DND-41 (cell line): Measurements from ENCODE around the gene MRNIP.
A peak's percentile ranks its signal among the peaks of the same experiment; 100 is the strongest.

Experiments
- ATAC-seq: fragments of 200-7000 bp; cut with Tn5 transposase; 3 replicates; pipeline ENCODE4 v1.9.1; 2021; ENCODE audit warnings: low read depth; ENCODE audit not compliant: insufficient read depth
- DNase-seq: peaks from one replicate; pipeline ENCODE4 v3.0.0-alpha.2; 2020
- H2AFZ ChIP-seq: 2 replicates; pipeline ENCODE4 v1.6.0; 2012; ENCODE audit warnings: low read depth, low read length
- H3K27ac ChIP-seq: 2 replicates; pipeline ENCODE4 v1.5.1; 2012; ENCODE audit warnings: low read length, inconsistent platforms
- H3K27me3 ChIP-seq: fragments of 200-600 bp; sonication (generic); 2 replicates; pipeline ENCODE4 v1.6.0; 2012; ENCODE audit warnings: low read length, mild to moderate bottlenecking, inconsistent platforms; ENCODE audit not compliant: insufficient read depth, poor library complexity
- H3K36me3 ChIP-seq: 2 replicates; pipeline ENCODE4 v1.5.1; 2012; ENCODE audit warnings: low read length, inconsistent platforms; ENCODE audit not compliant: insufficient read depth
- H3K4me1 ChIP-seq: 2 replicates; pipeline ENCODE4 v1.5.1; 2012; ENCODE audit warnings: mild to moderate bottlenecking, low read length; ENCODE audit not compliant: insufficient read depth
- H3K4me2 ChIP-seq: 2 replicates; pipeline ENCODE4 v1.6.0; 2012; ENCODE audit warnings: mild to moderate bottlenecking, moderate library complexity, low read length, inconsistent platforms; ENCODE audit not compliant: insufficient read depth
- H3K4me3 ChIP-seq, 2 experiments: fragments of 200-600 bp in 1 of 2; shearing (Covaris generic) in 1 of 2; 2 replicates each; pipeline ENCODE4 v1.5.1; 2012 to 2016; ENCODE audit warnings: inconsistent platforms in 2 of 2, low read length in 2 of 2, mild to moderate bottlenecking in 2 of 2, low read depth in 1 of 2, moderate library complexity in 1 of 2
- H3K79me2 ChIP-seq: 2 replicates; pipeline ENCODE4 v1.6.0; 2012; ENCODE audit warnings: low read length, inconsistent platforms; ENCODE audit not compliant: insufficient read depth
- H3K9ac ChIP-seq: 2 replicates; pipeline ENCODE4 v1.6.0; 2012; ENCODE audit warnings: low read depth, mild to moderate bottlenecking, inconsistent platforms, low read length, moderate library complexity
- H3K9me3 ChIP-seq: 2 replicates; pipeline ENCODE4 v1.5.1; 2012; ENCODE audit warnings: low read length, moderate library complexity, mild to moderate bottlenecking, inconsistent platforms; ENCODE audit not compliant: insufficient read depth, severe bottlenecking
- H4K20me1 ChIP-seq: 2 replicates; pipeline ENCODE4 v1.6.0; 2012; ENCODE audit warnings: low read length; ENCODE audit not compliant: insufficient read depth
- CTCF ChIP-seq: IDR thresholded peaks from 2 replicates; pipeline ENCODE4 v1.5.1; 2012; ENCODE audit warnings: borderline replicate concordance, low read length, moderate library complexity, mild to moderate bottlenecking; ENCODE audit not compliant: poor library complexity, severe bottlenecking; ENCODE audit errors: extremely low read depth
- EZH2 ChIP-seq: IDR thresholded peaks from 3 replicates; pipeline ENCODE4 v1.6.1; 2012; ENCODE audit warnings: borderline replicate concordance, low read depth, mild to moderate bottlenecking, moderate library complexity, low read length, inconsistent platforms; ENCODE audit not compliant: severe bottlenecking

MRNIP gene

GRCh38 chr5:179858586-179859427 is at the start of gene MRNIP:
Gene MRNIP (minus strand): TSS chr5:179858817. CDS start chr5:179858796, 21 bp downstream.
- Histone ChIP-seq H3K79me2 (peaks cover 2% of the 10 kb centered on the region; the same call in 1 of the 2 replicates), H3K27me3 (no peaks in the 10 kb centered on the region), H3K36me3 (peaks cover 17% of the 10 kb centered on the region), H3K27ac (peak within 1 kb of the TSS; percentile 55), H3K4me2 (peak within 1 kb of the TSS; percentile 80), H2AFZ (peak within 1 kb of the TSS; percentile 95), H3K4me3 (peak within 1 kb of the TSS; percentile 51 to 74), H3K9me3 (no peaks in the 10 kb centered on the region), H3K4me1 (peaks cover 31% of the 10 kb centered on the region), H4K20me1 (no peaks in the 10 kb centered on the region), H3K9ac (peak within 1 kb of the TSS; percentile 69)
- peak; percentile 95 for ATAC-seq
- peak; percentile 89 for DNase-seq
- no peak for TF ChIP-seq EZH2
- TF ChIP-seq CTCF, result no peak

GRCh38 chr5:179907556-179908324 is 49.1 kb upstream of the MRNIP start, which contains the start of gene TBC1D9B:
Gene TBC1D9B (minus strand): TSS chr5:179907897. CDS start chr5:179907821, 76 bp downstream.
- H3K36me3 ChIP-seq, result peaks cover 34% of the 10 kb centered on the region
- H3K4me1 ChIP-seq, result peaks cover 34% of the 10 kb centered on the region
- H3K27ac ChIP-seq, result peak within 1 kb of the TSS; percentile 71
- peak; percentile 65 for DNase-seq
- H3K4me2 ChIP-seq, result peak within 1 kb of the TSS; percentile 93
- H4K20me1 ChIP-seq, result peaks cover 17% of the 10 kb centered on the region
- H3K9ac ChIP-seq, result peak within 1 kb of the TSS; percentile 71
- TF ChIP-seq CTCF (peak; percentile 57), EZH2 (no peak)
- ATAC-seq, result peak; percentile 86
- H3K27me3 ChIP-seq, result no peaks in the 10 kb centered on the region
- peaks cover 34% of the 10 kb centered on the region for H3K79me2 ChIP-seq
- H3K4me3 ChIP-seq, result peak within 1 kb of the TSS; percentile 79 to 93; a peak in 3 of 4 replicates
- H3K9me3 ChIP-seq, result no peaks in the 10 kb centered on the region
- H2AFZ ChIP-seq, result peak within 1 kb of the TSS; percentile 95

GRCh38 chr5:179906795-179907555 is 48.4 kb upstream of the MRNIP start:
- peak overlapping the region; percentile 79 to 93; a peak in 3 of 4 replicates for H3K4me3 ChIP-seq
- H3K9ac ChIP-seq, result peak overlapping the region; percentile 71
- DNase-seq (peak; percentile 57), ATAC-seq (peak; percentile 61)
- peaks cover 34% of the 10 kb centered on the region for H3K79me2 ChIP-seq
- peak overlapping the region; percentile 87 for H3K4me2 ChIP-seq
- H3K9me3 ChIP-seq, result no peaks in the 10 kb centered on the region
- peak overlapping the region; percentile 3; the same call in 1 of the 2 replicates for H3K27ac ChIP-seq
- no peaks in the 10 kb centered on the region for H3K27me3 ChIP-seq
- peaks cover 34% of the 10 kb centered on the region for H3K4me1 ChIP-seq
- TF ChIP-seq CTCF (no peak), EZH2 (no peak)
- peaks cover 42% of the 10 kb centered on the region for H3K36me3 ChIP-seq
- H2AFZ ChIP-seq, result peak overlapping the region; percentile 68
- peaks cover 19% of the 10 kb centered on the region for H4K20me1 ChIP-seq
